Stimulated activated CD4-positive, alpha-beta T cell treated with anti-CD3 and anti-CD28 coated beads, Interleukin-1b, Interleukin-23, amount 100 ng/mL, for 24 hours (primary cell): Measurements from ENCODE around the gene NFILZ.

Experiments used
- DNase-seq, 4 experiments: peaks; one replicate each; pipeline ENCODE4 v3.0.0-alpha.2; 2020; ENCODE audit warnings: low read depth in 4 of 4, low spot score in 1 of 4

NFILZ gene

GRCh38 chr19:8629996-8630683 is at the start of gene NFILZ:
TSS of gene NFILZ (plus strand) at chr19:8630633. CDS start at chr19:8676766, 46,133 bp downstream.
- DNase-seq: no peak

- DNase-seq: peak; percentile 69 to 86 (median 76)
These were observed 49.6 kb upstream of the NFILZ start for GRCh38 chr19:8580710-8581281.

- no peak for DNase-seq
These were observed 45.2 kb upstream of the NFILZ start for GRCh38 chr19:8584965-8585893.

GRCh38 chr19:8585894-8586750 is 44.3 kb upstream of the NFILZ start:
- DNase-seq: peak in 2 of 4 experiments; percentile 37 to 40

- DNase-seq: no peak
These were observed 41.2 kb upstream of the NFILZ start for GRCh38 chr19:8589177-8589714.

GRCh38 chr19:8592231-8593009 is 38.0 kb upstream of the NFILZ start:
- peak; percentile 84 to 92 (median 92) for DNase-seq

- DNase-seq: no peak
These were observed 36.5 kb upstream of the NFILZ start for GRCh38 chr19:8593931-8594330.

- no peak for DNase-seq
These were observed 34.8 kb upstream of the NFILZ start for GRCh38 chr19:8595651-8596050.

- no peak for DNase-seq
These were observed 34.3 kb upstream of the NFILZ start for GRCh38 chr19:8596168-8596567.

- DNase-seq: no peak
These were observed 30.4 kb upstream of the NFILZ start for GRCh38 chr19:8600064-8600463.

GRCh38 chr19:8600816-8601215 is 29.6 kb upstream of the NFILZ start:
- DNase-seq: no peak

GRCh38 chr19:8601796-8602195 is 28.6 kb upstream of the NFILZ start:
- DNase-seq: no peak

- no peak for DNase-seq
These were observed 24.9 kb upstream of the NFILZ start for GRCh38 chr19:8605514-8605913.

- DNase-seq: no peak
These were observed 23.0 kb upstream of the NFILZ start for GRCh38 chr19:8607386-8607785.

GRCh38 chr19:8608941-8609278 is 21.5 kb upstream of the NFILZ start:
- DNase-seq: no peak

- no peak for DNase-seq
These were observed 21.0 kb upstream of the NFILZ start for GRCh38 chr19:8609279-8610040.

- DNase-seq: peak in 1 of 4 experiments; percentile 15
These were observed 20.1 kb upstream of the NFILZ start, which contains the start of gene ADAMTS10 for GRCh38 chr19:8610041-8610935. TSS of gene ADAMTS10 (minus strand) at chr19:8610715. CDS start at chr19:8605710, 5,005 bp downstream.

- no peak for DNase-seq
These were observed 19.5 kb upstream of the NFILZ start for GRCh38 chr19:8610936-8611300.
